Stimulated activated CD4-positive, alpha-beta T cell treated with anti-CD3 and anti-CD28 coated beads, Interleukin-12 subunit alpha, Interleukin-12 subunit beta, amount 100 ng/mL, for 24 hours (primary cell): ENCODE results near the gene EPGN.
"Not testable (repeated sequence)": the region's sequence is repeated elsewhere in the genome, so short reads cannot be mapped to it uniquely, and the experiment has no call there.

ENCODE experiments used
- DNase-seq, 2 experiments: peaks; one replicate each; pipeline ENCODE4 v3.0.0-alpha.2; 2020; ENCODE audit warnings: low read depth in 2 of 2

EPGN gene

DNA sequence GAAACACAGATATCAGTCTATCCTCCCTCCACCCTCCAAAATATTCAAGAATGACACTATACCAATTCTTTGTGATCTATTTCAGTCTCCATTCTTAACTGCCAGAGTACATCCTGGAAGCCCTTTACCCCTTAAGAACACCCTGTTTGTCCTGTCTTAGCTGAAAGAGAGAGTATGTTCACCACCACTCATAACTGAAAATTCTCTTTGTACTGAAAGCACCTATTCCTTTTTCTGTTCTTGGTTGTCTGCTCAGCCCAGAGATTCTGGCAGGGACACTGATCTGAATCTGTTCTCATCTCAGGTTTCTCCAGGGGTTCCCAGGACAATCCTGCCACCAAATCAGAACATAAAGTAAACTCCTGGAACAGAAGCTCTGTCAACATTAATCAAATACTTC is 31.2 kb downstream of the EPGN start:
- no peak for DNase-seq

DNA sequence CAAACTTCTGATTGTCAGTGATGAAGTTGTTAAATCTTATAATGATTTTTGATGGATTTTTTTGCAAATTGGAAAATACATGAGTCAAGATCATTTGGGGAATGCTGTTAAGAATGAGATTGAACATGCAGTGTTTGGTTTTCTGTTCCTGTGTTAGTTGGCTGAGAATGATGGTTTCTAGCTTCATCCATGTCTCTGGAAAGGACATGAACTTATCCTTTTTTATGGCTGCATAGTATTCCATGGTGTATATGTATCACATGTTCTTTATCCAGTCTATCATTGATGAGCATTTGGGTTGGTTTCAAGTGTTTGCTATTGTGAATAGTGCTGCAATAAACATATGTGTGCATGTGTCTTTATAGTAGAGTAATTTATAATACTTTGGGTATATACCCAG is 32.2 kb downstream of the EPGN start:
- not testable (repeated sequence) for DNase-seq

DNA sequence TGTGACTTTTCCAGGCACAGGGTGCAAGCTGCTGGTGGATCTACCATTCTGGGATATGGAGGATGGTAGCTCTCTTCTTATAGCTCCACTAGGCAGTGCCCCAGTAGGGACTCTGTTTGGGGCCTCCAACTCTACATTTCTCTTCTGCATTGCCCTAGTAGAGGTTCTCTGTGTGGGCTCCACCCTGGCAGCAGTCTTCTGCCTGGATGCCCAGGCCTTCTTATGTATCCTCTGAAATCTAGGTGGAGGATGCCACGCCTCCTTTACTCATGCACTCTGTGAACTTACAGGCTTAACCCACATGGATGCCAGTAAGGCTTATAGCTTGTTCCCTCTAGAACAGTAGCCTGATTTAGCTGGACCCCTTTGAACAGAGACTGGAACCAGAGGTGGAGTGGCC is 35.8 kb downstream of the EPGN start:
- no peak for DNase-seq

DNA sequence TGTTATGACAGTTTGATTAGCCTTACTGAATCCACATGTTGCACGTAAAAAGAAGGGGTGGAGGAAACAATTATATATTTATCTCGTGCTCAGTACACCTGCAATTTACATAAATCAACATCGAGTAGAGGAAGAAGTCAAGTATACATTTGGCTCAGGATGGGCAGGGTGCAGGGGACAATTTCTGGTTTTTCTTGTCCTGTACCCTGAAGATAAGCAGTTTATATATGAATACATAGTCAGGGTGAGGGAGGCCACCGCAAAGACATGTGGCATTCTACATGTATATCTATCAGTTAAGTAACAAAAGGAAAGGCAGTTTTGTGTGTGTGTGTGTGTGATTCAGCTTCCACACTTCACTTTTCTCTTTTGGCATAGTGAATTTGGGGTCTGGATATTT is 45.6 kb downstream of the EPGN start:
- DNase-seq: no peak

DNA sequence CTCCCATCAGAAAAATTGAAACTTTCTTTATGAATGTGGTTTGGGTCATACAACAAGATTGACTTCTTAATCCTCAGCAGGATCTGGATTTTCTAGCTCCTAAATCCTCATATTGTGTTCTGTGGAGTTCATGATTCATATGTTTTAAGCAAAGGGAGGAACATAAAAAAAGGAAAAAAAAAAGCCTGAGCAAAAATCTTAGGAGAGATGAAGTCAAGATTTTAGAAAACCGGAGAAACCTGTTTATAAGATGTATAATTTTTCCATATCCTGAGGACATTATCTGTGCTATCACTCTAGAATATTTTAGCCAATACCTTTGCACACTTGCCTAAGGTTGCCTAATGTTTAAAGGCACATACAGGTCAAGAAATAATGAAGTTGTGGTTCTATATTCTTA is 49.7 kb downstream of the EPGN start:
- no peak for DNase-seq

DNA sequence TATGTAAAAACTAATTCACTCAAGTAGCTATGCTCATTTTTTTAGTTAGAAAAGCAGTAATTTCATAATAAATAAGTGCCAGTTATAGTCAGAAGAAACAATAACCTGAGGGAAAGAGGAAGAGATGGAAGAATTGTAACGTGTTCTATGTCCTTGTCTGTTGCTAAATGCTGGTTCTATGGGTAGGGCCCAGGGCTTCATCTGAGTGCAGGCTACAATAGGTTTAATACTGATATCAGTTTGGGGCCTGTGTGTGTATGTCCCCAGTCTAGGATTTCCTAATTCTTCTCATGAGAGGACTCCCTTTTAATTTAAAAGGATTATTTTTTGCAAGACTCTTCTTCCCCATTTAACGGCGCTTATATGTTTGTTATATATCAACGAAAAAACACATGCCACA is 53.4 kb downstream of the EPGN start:
- DNase-seq: no peak

DNA sequence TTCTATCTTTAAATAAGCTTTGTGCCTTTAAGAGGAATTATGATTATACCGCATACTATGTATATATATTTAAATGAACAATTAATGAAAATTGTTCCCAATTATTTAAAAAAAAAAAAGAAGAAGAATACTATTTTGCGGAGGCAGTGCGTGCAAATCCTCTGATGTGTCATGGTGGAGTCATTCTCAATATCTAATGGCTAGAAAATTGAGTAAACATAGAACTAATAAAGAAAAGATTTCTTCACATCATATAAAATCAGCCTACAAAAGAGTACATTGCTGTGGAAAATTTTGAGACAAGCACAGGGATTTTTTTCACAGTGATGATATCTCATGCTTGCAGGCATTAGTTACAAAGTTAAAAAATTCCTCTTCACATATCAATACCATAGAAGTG is 54.1 kb downstream of the EPGN start:
- DNase-seq: no peak

- DNase-seq: no peak
These were observed 56.0 kb downstream of the EPGN start for GRCh38 chr4:74364256-74364651.

- DNase-seq: peak in 1 of 2 experiments; percentile 11
These were observed 56.6 kb downstream of the EPGN start, which contains the start of gene EREG for GRCh38 chr4:74364652-74365491. TSS of gene EREG (plus strand) at chr4:74365145. CDS start at chr4:74365309, 164 bp downstream.

DNA sequence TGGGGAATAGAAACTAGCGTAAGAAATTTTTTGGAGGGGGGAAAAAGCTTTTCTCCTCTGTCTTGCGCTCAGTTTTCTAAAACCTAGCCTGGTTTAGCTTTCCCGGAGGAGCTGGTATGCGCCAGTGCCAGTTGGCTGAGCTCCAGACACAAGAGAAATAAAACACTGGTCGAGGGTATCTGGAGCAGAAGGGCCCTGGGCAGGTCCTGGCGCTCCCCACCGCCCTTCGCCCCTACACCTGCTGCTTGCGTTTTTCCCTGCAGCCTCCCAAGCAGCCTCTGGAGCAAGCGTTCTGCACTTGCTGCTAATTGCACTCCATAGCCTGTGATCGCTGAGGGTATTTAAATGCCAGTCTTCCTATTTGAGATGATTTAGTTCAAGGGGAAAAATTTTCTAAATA is 57.5 kb downstream of the EPGN start:
- DNase-seq: no peak
